ENCODE results near the gene ADAMTS13. TPM values are rescaled to one million over a fixed set of nuclear protein-coding genes. Genes with fewer than 3 reads are reported as not detected.
"Not testable (repeated sequence)": the region's sequence is repeated elsewhere in the genome, so short reads cannot be mapped to it uniquely, and the experiment has no call there.

Gene ADAMTS13
- total RNA-seq, 1 donor from 2014 or later = 2.0 TPM

DNA sequence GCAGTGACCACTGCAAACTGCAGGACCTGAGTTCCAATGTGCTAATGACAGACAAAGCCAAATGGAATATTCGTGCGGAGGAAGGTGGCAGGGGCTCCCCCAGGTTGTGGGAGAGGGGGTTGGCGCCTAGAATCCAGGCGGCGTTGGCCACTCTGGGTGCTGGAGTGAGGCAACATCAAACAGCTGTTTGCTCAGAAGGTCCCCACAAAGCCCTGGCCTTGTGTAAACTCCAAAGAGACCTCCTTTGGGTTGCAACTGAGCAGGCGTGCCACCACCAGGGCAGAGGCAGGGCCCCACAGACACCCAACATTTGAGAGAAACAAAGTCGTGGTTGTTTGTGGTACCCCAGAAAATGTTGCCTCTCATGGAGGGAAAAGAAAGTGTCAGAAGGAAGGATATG lies 31.5 kb upstream of the ADAMTS13 start:
- FAIRE-seq (no peak), DNase-seq (ENCODE audit: low spot score in 2 of 2) (no peak)

DNA sequence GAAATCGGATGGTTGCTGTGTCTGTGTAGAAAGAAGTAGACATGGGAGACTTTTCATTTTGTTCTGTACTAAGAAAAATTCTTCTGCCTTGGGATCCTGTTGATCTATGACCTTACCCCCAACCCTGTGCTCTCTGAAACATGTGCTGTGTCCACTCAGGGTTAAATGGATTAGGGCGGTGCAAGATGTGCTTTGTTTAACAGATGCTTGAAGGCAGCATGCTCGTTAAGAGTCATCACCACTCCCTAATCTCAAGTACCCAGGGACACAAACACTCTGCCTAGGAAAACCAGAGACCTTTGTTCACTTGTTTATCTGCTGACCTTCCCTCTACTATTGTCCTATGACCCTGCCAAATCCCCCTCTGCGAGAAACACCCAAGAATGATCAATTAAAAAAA lies 30.7 kb upstream of the ADAMTS13 start:
- DNase-seq (ENCODE audit: low spot score in 2 of 2); FAIRE-seq: not testable (repeated sequence)

DNA sequence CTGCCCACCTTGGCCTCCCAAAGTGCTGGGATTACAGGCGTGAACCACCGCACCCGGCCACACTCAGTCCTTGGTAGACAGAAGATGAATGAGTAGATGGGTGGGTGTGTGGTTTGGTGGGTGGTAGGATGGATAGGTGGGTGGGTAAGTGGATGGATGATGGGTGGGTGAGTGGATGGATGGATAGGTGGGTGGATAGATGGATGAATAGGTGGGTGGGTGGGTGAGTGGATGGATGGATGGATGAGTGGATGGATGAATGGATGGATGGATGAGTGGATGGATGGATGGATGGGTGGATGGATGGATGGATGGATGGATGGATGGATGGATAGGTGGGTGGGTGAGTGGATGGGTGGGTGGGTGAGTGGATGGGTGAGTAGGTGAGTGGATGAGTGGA lies 29.9 kb upstream of the ADAMTS13 start:
- FAIRE-seq = not testable (repeated sequence)

DNA sequence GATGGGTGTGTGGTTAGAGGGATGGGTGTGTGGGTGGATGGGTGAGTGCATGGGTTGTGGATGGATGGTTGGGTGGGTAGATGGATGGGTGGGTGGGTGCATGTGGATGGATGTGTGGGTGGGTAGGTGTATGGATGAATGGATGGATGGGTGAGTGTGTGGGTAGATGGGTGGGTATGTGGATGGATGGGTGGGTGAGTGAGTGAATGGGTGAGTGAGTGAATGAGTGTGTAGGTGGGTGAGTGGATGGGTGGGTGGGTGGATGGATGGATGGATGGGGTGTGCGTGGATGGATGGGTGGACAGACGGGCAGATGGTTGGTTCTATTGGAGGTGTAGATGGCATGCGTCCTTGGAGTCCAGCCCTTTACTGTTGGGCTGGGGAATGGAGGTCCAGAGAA lies 28.8 kb upstream of the ADAMTS13 start:
- DNase-seq (ENCODE audit: low spot score in 2 of 2) = no peak
- no peak for FAIRE-seq

More for the DNA sequence above, 29.9 kb upstream of the ADAMTS13 start:
- DNase-seq (ENCODE audit: low spot score in 2 of 2) = not testable (repeated sequence)

DNA sequence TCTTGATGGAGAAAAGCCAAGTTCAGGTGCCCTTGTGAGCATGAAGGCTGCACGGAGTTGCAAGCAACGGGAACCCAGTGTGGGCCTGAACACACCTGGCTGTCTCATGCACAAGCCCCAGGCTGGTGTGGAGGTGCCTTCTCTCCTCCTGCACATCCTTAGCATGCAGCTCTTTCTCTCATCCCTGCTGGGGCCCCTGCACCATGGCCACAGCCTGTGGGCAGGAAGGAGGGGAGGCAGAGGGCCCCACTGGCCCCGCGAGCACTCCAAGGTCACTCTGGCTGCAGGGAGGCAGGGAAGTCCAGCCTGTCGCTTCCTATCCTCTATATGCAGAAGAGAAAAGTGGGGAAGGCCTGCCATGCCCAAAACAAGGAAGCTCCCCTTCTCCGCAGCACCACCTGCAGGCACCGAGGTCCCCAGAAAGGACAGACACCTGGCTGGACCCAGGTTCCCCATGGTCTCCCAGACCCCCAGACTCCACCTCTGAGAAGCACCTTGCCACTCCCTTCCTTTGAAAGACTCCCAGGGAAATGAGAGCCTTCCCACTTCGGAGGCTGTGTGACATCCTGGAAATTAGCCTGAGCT lies 27.4 kb upstream of the ADAMTS13 start:
- DNase-seq (ENCODE audit: low spot score in 2 of 2) = no peak
- FAIRE-seq = no peak

DNA sequence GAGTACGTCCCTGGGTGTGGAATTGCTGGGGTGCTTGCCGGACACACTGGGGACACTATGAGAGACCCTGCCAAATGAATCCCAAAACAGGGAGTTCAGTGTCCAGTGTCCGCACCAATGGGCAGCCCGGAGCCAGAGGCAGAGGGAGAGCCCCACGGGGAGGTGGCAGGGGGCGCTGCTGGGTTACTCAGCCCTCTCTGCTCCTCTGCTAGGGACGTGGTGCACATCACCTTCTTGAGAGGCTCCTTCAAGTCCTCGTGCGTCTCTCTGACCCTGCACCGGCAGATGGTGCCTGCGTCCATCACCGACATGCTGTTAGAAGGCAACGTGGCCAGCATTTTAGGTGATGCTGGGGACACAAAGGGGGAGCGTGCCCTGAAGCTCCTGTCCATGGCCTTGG lies 25.2 kb upstream of the ADAMTS13 start:
- FAIRE-seq (no peak), DNase-seq (ENCODE audit: low spot score in 2 of 2) (no peak)

DNA sequence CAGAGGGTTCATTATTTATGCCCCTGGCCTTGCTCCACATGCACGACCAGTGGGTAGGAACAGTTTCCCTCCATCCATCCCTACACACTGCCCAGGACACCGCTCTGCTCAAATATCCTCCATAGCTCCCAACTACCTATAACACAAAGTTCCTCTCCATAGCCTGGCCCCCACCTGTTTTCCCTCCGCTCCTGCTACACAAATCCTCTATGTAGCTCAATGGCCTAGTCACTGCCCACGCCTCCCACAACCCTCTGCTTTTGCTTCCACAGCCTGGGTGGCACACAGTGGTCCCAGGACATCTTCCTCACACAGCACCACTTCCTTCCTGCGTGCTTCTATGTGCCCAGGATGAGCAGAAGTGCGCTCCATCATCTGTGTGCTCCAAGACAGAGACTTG lies 24.8 kb upstream of the ADAMTS13 start:
- no peak for FAIRE-seq

DNA sequence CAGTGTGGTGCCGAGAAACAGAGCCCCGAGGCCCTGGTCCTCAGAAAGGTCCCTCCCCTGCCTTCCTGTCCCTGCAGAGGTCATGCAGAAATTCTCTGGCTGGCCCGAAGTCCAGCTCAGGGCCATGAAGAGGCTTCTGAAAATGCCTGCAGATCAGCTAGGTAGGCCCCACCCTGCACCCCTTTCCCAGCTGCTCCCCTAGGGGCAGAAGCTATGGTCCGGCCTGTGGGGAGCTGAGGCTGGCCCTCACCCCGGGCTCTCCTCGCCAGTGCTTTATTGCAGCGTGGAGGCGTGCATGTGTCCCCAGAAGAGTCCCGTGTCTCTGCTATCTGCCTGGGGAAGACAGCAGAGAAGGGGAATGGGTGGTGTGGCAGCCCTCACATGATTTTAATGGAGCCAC lies 24.3 kb upstream of the ADAMTS13 start:
- no peak for FAIRE-seq
- no peak for DNase-seq (ENCODE audit: low spot score in 2 of 2)

More for the DNA sequence above, 24.8 kb upstream of the ADAMTS13 start:
- DNase-seq (ENCODE audit: low spot score in 2 of 2) = no peak

DNA sequence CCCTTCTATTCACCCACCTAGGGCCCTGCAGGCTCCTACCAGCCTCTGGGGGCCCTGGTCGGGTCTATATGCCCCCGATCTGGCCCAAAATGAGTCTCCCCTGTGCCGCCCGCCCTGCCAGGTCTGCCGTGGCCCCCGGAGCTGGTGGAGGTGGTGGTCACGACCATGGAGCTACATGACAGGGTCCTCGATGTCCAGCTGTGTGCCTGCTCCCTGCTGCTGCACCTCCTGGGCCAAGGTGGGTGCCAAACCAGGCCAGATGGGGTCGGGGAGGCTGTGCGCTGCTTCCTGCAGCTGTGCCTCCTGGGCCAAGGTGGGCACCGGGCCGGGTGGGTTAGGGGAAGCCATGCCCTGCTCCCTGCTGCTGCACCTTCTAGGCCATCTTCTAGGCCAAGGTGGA lies 21.9 kb upstream of the ADAMTS13 start:
- no peak for DNase-seq (ENCODE audit: low spot score in 2 of 2)
- FAIRE-seq = no peak

DNA sequence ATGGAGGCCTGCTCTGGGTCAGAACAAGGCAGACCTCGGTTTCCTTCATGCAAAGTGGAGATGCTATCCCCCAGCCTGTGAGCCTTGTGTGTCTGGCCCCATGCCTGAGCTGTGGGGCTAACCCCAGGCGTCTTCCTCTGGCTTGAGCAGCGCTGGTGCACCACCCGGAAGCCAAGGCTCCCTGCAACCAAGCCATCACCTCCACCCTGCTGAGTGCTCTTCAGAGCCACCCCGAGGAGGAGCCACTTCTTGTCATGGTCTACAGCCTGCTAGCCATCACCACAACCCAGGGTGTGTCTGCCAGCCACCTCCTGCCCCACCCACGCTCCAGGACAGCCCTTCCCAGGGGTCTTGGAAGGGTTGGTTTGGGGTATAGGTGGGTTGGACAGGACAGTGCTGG lies 20.6 kb upstream of the ADAMTS13 start:
- DNase-seq (ENCODE audit: low spot score in 2 of 2) (no peak), FAIRE-seq (no peak)

DNA sequence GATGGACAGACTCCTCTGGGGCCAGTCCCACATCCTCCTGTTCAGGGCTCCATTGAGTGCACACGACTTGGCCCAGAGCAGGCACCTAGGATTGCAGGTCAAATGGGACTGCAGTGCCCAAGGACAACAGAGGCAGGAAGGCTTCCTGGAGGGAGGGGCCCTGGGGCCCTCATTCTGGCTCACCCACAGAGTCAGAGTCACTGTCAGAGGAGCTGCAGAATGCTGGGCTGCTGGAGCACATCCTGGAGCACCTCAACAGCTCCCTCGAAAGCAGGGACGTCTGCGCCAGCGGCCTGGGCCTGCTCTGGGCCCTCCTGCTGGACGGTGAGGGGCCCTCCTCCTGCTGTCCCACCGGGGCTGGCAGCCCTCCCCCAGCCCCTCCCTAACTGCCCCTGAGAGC lies 19.5 kb upstream of the ADAMTS13 start:
- FAIRE-seq = no peak
- DNase-seq (ENCODE audit: low spot score in 2 of 2) = no peak

DNA sequence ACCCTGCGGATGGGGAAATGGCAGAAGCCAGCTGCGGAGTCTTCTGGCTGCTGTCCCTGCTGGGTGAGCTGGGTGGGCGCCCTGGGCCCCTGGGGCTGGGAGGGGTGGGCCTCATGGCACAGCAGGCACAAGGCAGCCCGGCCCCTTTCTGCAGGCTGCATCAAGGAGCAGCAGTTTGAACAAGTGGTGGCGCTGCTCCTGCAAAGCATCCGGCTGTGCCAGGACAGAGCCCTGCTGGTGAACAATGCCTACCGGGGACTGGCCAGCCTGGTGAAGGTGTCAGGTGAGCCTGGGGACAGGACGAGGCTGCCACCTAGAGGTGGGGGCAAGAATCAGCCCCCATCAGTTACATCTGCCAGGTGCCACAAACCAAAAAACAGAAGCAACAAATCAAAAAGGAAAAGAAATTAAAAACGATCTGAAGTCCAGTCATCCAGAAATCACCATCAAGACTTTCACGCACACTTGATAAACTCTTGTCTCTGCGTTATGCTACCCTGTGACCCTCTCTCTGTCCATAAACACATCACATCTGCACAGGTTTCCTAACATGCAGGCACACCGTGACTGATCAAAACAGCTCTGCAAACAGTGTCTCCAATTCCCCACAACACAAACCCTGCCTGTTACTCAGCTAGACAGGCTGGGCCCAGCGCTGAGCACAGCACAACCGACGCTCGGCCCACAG lies 18.3 kb upstream of the ADAMTS13 start:
- DNase-seq (ENCODE audit: low spot score in 2 of 2) (no peak), FAIRE-seq (no peak)

DNA sequence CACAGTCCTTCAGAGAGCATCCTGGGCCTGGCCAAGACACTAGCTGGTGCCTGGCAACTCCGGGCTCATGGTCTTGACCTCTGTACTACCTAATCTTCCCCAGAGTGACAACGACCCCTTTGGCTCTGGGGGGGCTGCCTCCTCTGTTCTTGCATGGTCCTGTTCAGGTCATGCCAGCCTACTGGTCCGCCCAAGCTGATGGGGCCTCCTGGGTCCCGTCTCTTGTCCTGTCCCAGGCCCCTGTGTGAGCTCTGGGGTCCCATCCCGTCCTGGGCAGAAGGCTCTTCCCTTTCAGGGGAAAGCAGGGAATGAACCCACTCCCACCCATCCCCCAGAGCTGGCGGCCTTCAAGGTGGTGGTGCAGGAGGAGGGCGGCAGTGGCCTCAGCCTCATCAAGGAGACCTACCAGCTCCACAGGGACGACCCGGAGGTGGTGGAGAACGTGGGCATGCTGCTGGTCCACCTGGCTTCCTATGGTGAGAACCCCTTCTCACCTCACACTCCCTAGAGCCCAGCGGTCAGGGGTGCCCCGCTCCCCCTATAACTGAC lies 17.6 kb upstream of the ADAMTS13 start:
- no peak for DNase-seq (ENCODE audit: low spot score in 2 of 2)
- FAIRE-seq = no peak

DNA sequence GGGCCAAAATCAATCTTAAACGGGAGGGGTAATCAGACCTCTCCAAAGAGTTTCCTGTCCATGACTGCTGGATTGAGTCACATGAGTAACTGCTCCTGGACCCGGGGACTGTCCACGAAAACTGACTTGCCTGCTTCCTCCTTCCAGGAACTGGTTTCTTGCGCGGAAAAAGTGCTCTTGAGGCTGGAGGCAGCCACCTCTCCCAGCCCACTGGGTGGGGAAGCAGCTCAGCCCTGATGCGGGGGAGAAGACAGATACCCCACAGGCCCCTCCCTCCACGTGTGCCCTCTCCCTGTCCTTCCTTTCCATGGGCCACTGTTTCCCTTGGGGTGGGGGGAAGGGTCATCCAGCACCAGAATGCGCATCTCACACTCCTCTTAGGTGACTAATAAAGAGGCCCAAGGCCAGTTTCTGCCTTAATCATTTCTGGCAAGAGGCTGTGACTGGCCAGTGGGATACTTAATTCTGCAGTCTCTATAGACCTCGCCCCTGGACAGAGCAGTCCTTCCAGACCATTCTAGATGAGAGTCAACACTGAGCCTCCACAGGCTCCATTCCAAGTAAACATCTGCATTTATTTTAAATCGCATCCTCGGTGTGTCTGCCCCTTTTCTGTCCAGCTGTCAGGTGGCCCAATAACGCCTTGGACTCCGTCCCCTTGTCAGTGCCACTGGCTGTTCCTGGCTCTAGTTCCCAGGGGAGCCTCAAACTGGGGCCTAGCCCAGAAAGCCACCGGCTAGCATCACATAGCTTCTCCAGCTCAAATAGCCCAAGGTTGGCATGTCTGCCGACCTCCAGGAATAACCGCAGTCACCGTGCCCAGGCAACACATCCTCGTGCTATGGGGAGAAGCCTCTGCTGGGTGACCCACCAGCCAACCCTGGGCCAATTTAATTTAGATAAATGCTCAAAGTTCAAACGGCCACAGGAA lies 16.4 kb upstream of the ADAMTS13 start:
- DNase-seq (ENCODE audit: low spot score in 2 of 2) = no peak
- no peak for FAIRE-seq

DNA sequence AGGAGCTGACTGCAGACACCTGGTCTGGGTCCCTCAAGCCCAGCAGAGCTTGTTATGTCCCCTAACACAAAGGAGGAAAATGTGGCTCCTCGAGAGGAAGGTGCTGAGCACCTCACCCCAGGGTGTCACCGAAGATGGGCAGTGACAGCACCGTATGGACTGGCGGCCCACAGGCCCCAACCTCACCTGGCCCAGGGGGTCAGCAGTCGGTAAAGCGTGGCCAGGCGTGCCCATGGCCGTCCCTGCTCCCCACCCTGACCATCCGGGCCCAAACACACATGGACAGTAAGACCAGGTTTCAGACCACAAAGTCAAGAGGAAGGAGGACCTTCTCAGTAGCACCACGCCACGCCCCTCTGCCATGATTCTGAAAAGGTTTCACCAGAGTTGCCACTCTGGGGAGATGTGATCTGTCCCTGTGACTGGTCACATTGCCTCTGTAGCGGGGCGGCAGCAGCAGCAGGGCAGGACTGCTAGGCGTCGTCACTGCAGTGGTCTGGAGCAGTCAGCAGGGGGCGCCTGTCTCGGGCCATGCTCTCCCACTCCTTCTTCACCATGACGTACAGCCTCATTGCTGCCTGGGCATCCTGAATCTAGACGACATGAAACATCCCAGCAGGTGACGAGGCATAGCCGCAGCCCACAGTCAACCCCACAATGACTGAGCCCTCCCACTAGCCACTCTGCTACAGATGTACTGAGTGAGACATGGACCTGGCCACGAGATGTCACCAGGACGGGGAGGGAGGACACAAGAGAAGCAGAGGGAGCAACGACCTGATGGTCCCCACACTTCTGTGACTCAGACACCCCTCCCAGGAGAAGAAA lies 15.5 kb upstream of the ADAMTS13 start:
- DNase-seq (ENCODE audit: low spot score in 2 of 2) = peak; percentile 63 to 86
- no peak for FAIRE-seq

DNA sequence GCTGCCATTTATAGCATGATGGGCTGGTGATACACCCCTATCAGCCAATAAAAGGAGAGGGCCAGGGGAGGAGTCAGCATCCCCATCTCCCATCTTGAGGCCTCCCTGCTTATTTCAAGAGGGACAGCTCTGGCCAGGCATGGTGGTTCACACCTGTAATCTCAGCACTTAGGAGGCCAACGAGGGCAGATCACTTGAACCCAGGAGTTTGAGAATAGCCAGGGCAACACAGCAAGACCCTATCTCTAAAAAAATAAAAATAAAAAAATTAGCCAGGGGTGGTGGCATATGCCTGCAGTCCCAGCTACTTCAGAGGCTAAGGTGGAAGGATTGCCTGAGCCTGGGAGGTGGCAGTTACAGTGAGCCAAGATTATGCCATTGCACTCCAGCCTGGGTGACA lies 14.1 kb upstream of the ADAMTS13 start:
- DNase-seq (ENCODE audit: low spot score in 2 of 2) (no peak), FAIRE-seq (no peak)

DNA sequence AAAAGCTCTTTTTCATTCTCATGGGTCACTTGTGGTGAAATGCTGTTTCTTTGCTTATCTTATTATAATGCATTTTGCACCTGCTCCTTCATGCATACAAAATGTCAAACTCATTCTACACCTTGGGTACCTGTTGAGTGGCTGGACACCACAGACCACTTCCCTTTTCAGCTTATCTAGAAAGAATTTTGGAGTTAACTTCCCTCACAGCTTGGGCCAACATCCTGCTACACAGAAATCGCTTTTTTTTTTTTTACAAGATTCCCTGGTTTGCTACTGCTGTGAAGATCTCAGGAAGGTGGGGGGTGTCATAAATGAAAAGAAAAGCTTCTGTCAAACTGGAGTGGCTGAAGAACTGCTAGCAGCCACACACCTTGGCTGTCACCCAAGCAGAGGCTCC lies 7.0 kb upstream of the ADAMTS13 start:
- FAIRE-seq (no peak), DNase-seq (ENCODE audit: low spot score in 2 of 2) (no peak)

DNA sequence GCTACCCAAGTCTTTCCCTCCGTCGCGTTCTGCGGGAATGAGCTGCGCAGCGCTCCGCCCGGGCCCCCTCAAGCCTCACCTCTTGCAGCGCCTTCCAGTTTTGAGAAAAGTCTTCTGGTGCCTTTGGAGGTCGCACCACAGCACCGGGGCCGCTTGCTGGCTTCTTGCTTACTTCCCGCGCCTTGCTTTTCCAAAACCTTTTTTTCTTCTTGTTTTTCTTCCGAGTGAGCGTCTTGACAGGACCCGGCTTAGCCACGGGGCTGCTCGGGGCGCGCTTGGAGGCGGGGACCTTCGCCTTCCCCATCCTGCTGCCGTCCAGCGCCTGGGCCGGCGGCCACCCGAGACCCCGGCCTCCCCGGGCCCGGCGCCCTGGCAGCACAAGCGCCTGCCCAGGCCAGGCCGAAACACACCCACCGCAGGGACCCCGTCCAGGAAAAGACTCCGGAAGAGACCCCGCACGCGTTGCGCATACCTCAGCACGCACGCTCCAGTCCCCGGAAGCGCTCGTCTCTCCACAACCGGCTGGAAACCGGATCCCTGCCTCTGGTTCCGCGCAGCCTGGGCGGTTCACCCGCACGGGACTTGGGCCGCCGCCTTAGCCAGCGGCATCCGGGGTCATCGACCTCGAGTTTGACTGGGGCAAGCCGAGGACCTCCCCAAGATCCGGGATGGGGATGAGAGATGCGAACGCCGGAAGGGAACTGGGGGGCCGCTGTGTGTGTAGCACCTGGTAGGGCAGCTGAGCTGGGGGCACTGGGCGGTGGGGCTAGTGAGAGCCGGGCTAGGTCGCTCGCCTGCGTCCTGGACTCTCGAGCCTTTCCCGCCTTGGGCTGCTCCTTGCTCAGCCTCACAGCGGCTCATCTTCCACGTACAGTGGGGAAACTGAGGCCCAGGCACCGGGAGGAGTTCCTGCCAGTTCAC lies 4.4 kb upstream of the ADAMTS13 start, which contains the start of gene REXO4:
Gene REXO4 (minus strand): TSS at position 470 of the 921 bp plus-strand sequence. CDS start 166 bp downstream, at position 304.
- DNase-seq (ENCODE audit: low spot score in 2 of 2) (peak; percentile 78 to 81), FAIRE-seq (no peak)

DNA sequence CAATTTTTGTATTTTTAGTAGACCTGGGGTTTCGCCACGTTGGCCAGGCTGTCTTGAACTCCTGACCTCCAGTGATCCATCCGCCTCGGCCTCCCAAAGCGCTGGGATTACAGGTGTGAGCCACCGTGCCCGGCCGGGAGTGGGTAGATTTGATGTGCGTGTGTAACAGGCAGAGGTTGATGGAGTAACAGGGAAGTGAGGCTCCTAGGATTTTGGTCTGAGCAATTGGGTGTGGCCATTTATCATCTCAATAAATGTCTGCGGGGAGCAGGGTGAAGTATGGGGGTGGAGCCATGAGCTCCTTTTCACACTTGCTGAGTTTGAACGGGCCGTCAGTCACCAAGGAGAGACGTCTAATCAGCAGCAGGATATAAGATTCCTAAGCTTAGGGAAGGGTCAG lies 3.2 kb upstream of the ADAMTS13 start:
- FAIRE-seq = no peak

More for the DNA sequence above, 3.2 kb upstream of the ADAMTS13 start:
- no peak for DNase-seq (ENCODE audit: low spot score in 2 of 2)

Measured in frontal cortex (tissue), 4 donors.